Measurements from ENCODE around the gene HMX1. TPM values are rescaled to one million over a fixed set of nuclear protein-coding genes. Genes with fewer than 3 reads are reported as not detected.

HMX1 gene
- total and polyA plus RNA-seq, 2 donors from 2014 or later: not detected

GRCh38 chr4:8832113-8832915 lies 39.3 kb downstream of the HMX1 start:
- TF ChIP-seq CTCF (IDR thresholded peaks at IDR 0.05; ENCODE audit: borderline replicate concordance, extremely low read depth, insufficient read depth): no peak
- no peaks in the 10 kb centered on the region for H3K36me3 ChIP-seq (ENCODE audit: control insufficient read depth in 2 of 3, insufficient read depth in 3 of 3, low read length in 3 of 3)
- no peak overlapping the region for H3K27ac ChIP-seq (ENCODE audit: low read depth in 2 of 2, low read length in 2 of 2)
- H3K9me3 ChIP-seq (ENCODE audit: control insufficient read depth in 2 of 3, insufficient read depth in 1 of 3, low read length in 3 of 3): peaks cover 0 to 7% (median 0%) of the 10 kb centered on the region in 3 donors
- no peak overlapping the region for H3K9ac ChIP-seq (ENCODE audit: low read length in 3 of 3)
- DNase-seq (peak in 3 of 5 donors; percentile 21 to 52 (median 24)), FAIRE-seq (no peak)
- H3K4me3 ChIP-seq (ENCODE audit: low read length in 3 of 3): no peak overlapping the region
- intact Hi-C loops (cut with DNase I): no loop called here
- no peaks in the 10 kb centered on the region for H3K27me3 ChIP-seq (ENCODE audit: control insufficient read depth, insufficient read depth, low read length)
- no peaks in the 10 kb centered on the region for H3K4me1 ChIP-seq (ENCODE audit: control insufficient read depth in 2 of 3, insufficient read depth in 2 of 3, low read depth in 1 of 3, low read length in 3 of 3)

- H3K4me3 ChIP-seq (ENCODE audit: low read length in 3 of 3): no peak overlapping the region
- no peak for TF ChIP-seq CTCF (IDR thresholded peaks at IDR 0.05; ENCODE audit: borderline replicate concordance, extremely low read depth, insufficient read depth)
- no peak overlapping the region for H3K27ac ChIP-seq (ENCODE audit: low read depth in 2 of 2, low read length in 2 of 2)
- H3K9ac ChIP-seq (ENCODE audit: low read length in 3 of 3): no peak overlapping the region
- DNase-seq (peak in 2 of 5 donors; percentile 26 to 41), FAIRE-seq (no peak)
- H3K27me3 ChIP-seq (ENCODE audit: control insufficient read depth, insufficient read depth, low read length): no peaks in the 10 kb centered on the region
- intact Hi-C loops (cut with DNase I): no loop called here
- H3K4me1 ChIP-seq (ENCODE audit: control insufficient read depth in 2 of 3, insufficient read depth in 2 of 3, low read depth in 1 of 3, low read length in 3 of 3): no peaks in the 10 kb centered on the region
- H3K9me3 ChIP-seq (ENCODE audit: control insufficient read depth in 2 of 3, insufficient read depth in 1 of 3, low read length in 3 of 3): peaks cover 0 to 7% (median 0%) of the 10 kb centered on the region in 3 donors
- H3K36me3 ChIP-seq (ENCODE audit: control insufficient read depth in 2 of 3, insufficient read depth in 3 of 3, low read length in 3 of 3): no peaks in the 10 kb centered on the region
Measured at GRCh38 chr4:8831221-8832112, 40.2 kb downstream of the HMX1 start.

GRCh38 chr4:8830611-8831200 lies 40.9 kb downstream of the HMX1 start:
- Histone ChIP-seq H3K27me3 (ENCODE audit: control insufficient read depth, insufficient read depth, low read length) (no peaks in the 10 kb centered on the region), H3K27ac (ENCODE audit: low read depth in 2 of 2, low read length in 2 of 2) (no peak overlapping the region), H3K9me3 (ENCODE audit: control insufficient read depth in 2 of 3, insufficient read depth in 1 of 3, low read length in 3 of 3) (peaks cover 0 to 7% (median 0%) of the 10 kb centered on the region in 3 donors), H3K4me1 (ENCODE audit: control insufficient read depth in 2 of 3, insufficient read depth in 2 of 3, low read depth in 1 of 3, low read length in 3 of 3) (no peaks in the 10 kb centered on the region), H3K9ac (ENCODE audit: low read length in 3 of 3) (no peak overlapping the region), H3K4me3 (ENCODE audit: low read length in 3 of 3) (no peak overlapping the region), H3K36me3 (ENCODE audit: control insufficient read depth in 2 of 3, insufficient read depth in 3 of 3, low read length in 3 of 3) (no peaks in the 10 kb centered on the region)
- intact Hi-C loops (cut with DNase I): no loop called here
- DNase-seq (peak in 2 of 5 donors; percentile 24 to 32), FAIRE-seq (no peak)
- no peak for TF ChIP-seq CTCF (IDR thresholded peaks at IDR 0.05; ENCODE audit: borderline replicate concordance, extremely low read depth, insufficient read depth)

All from kidney (tissue), 14 donors.